ENCODE results near the gene ARID3A.
"Not testable (repeated sequence)": the region's sequence is repeated elsewhere in the genome, so short reads cannot be mapped to it uniquely, and the experiment has no call there.

Gene ARID3A, protein sequence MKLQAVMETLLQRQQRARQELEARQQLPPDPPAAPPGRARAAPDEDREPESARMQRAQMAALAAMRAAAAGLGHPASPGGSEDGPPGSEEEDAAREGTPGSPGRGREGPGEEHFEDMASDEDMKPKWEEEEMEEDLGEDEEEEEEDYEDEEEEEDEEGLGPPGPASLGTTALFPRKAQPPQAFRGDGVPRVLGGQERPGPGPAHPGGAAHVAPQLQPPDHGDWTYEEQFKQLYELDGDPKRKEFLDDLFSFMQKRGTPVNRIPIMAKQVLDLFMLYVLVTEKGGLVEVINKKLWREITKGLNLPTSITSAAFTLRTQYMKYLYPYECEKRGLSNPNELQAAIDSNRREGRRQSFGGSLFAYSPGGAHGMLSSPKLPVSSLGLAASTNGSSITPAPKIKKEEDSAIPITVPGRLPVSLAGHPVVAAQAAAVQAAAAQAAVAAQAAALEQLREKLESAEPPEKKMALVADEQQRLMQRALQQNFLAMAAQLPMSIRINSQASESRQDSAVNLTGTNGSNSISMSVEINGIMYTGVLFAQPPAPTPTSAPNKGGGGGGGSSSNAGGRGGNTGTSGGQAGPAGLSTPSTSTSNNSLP
- total RNA-seq, result 15.2 reads per million, percentile 41 among the genes with 10 or more reads in this experiment

DNA sequence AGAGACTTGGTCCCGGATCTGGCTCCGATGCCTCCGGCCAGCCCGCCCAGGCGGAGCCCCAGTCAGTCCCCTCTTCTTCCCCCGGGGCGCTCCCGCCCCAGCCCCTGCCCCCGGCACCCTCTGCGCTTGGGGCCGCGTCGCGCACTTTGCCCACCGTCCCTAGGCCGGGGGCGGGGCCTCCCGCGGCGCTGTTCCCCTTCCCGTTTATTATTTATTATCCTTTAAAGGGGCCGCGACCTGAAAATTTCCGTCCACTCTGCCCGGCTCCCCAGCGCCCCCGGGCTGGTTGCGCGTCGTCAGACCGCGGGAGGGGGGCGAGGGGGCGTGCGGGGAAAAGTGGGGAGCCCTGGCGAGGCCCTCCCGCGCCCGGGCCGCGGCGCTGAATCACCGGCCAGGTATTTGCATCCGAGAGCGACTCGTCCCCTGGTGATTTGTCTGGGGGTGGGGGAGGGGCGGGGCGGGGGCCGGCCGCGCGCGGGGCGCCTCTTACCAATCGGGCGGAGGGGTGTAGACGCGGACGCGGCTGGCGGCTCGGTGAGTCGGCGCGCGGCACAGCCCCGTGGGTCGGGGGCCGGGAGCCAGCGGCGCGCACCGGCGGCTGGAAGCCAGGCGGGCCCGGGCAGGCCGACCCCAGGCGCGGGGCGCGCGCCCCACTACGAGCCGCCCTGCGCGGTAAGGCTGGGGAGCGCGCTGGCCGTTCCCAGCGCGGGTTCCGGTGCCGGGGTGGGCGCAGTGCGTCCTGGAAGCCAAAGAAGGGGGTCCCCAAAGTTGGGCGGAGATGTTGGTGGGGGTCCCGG lies at the start of gene ARID3A:
Gene ARID3A, plus strand, starts transcription at position 510 of the 797 bp plus-strand sequence. CDS start 3,494 bp downstream, outside the sequence.
- DNase-seq, result peak; percentile 62

DNA sequence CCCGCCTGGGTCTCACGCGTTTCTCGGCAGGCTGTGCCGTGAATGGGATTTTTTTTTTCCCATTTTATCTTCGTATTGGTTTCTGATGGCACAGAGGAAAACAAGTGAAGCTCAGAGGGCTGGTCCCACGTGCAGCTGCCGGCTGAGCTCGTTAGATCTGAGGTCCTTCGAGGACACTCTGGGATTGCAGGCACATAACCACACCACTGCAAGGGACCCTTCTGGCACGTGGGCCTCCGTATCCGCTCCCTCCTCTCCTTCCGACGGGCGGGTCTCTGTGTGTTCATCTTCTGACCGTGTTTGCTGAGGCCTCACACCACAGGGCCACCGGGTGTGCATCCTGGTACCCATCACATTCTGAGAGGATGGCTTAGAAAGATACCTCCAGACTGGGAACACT lies 49.7 kb upstream of the ARID3A start:
- no peak for DNase-seq

DNA sequence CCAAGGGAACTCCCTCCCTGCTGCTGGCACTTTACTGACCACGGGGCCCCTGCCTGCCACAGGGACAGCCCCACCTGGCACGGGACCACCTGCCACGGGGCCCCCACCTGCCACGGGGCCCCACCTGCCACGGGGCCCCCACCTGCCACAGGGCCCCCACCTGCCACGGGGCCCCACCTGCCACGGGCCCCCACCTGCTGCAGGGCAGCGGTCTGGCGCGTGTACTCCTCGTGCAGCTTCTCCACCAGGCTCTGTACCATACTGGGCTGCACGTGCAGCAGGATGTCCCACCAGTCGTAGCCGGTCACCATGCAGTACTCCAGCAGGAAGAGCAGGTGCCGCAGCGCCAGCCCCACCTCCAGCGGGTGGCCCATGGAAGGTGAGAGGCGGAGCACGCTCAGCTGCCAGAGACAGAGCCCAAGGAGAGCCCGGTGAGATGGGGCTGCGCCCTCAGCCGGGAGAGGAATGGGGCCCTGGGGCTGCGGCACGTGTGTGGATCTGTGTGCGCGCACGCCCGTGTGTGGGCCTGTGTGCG lies 49.0 kb upstream of the ARID3A start:
- no peak for DNase-seq

DNA sequence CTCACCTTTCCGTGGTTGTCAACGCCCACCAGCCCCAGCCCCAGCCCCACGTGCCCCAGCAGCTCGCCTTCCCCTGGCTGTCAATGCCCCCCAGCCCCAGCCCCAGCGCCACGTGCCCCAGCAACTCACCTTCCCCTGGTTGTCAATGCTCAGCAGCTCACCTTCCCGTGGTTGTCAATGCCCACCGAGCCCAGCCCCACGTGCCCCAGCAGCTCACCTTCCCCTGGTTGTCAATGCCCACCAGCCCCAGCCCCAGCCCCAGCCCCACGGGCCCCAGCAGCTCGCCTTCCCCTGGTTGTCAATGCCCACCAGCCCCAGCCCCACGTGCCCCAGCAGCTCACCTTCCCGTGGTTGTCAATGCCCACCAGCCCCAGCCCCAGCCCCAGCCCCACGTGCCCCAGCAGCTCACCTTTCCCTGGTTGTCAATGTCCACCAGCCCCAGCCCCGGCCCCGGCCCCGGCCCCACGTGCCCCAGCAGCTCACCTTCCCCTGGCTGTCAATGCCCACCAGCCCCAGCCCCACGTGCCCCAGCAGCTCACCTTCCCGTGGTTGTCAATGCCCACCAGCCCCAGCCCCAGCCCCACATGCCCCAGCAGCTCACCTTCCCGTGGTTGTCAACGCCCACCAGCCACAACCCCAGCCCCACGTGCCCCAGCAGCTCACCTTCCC lies 47.7 kb upstream of the ARID3A start:
- DNase-seq, result not testable (repeated sequence)

DNA sequence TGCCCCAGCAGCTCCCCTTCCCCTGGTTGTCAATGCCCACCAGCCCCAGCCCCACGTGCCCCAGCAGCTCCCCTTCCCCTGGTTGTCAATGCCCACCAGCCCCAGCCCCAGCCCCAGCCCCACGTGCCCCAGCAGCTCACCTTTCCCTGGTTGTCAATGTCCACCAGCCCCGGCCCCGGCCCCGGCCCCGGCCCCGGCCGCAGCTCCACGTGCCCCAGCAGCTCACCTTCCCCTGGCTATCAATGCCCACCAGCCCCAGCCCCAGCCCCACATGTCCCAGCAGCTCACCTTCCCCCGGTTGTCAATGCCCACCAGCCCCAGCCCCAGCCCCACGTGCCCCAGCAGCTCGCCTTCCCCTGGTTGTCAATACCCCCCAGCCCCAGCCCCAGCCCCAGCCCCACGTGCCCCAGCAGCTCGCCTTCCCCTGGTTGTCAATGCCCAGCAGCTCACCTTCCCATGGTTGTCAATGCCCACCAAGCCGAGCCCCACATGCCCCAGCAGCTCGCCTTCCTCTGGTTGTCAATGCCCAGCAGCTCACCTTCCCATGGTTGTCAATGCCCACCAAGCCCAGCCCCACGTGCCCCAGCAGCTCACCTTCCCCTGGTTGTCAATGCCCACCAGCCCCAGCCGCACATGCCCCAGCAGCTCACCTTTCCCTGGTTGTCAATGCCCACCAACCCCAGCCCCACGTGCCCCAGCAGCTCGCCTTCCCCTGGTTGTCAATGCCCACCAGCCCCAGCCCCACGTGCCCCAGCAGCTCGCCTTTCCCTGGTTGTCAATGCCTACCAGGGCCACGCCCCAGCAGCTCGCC lies 46.9 kb upstream of the ARID3A start:
- DNase-seq, result not testable (repeated sequence)

DNA sequence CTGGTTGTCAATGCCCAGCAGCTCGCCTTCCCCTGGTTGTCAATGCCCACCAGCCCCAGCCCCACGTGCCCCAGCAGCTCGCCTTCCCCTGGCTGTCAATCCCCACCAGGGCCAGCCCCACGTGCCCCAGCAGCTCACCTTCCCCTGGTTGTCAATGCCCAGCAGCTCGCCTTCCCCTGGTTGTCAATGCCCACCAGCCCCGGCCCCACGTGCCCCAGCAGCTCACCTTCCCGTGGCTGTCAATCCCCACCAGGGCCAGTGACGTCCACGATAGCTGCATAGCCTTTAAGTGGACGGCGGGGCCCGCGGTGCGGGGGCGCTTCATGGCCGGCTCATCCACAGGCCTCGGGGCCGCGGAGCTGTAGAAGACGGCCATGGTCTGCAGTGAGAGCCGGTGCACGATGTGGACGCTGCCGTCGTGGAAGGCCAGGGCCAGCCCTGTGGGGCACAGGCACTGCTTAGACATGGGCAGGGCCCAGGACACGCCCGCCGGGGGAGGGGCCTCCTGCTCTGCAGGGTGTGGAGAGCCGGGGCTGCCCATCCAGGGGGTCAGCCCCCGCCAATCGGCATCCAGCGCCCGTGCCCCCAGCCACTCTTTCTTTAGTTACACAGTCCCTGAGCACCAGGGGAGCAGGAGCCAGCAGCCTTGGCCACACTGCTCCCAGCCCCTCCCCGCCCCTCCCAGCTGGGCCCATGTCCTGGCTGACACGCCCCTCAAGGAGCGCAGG lies 46.0 kb upstream of the ARID3A start:
- DNase-seq, result no peak

DNA sequence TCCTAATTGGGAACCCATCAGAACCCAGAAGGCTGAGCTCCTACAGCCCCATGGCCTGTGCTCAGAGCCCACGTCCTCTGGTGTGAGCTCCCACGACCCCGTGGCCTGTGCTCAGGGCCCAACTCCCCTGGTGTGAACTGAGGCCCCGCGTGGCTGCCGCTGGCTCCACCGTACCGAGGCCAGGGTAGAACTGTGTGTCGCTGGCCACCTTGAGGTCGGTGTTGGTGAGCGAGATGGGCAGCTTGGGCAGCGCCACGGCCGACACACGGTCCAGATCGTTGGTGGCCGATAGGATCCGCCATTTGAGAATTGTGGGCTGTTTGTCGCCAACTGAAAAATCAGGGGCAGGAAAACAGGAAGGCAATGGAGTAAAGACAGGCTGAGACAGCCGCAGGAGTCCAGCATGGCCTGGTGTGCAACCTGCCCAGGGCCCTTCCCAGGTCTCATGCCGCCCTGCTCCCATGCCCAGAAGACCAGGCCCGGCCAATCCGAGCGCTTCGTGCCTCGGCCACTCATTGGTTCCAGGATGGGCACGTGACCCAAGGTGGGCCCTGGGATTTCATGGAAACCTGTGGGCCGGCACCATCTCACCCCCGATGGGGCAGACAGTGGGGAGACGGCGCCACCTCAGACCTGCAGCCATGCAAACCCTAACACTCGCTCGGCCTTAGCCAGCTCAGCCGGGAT lies 44.3 kb upstream of the ARID3A start:
- DNase-seq, result no peak

DNA sequence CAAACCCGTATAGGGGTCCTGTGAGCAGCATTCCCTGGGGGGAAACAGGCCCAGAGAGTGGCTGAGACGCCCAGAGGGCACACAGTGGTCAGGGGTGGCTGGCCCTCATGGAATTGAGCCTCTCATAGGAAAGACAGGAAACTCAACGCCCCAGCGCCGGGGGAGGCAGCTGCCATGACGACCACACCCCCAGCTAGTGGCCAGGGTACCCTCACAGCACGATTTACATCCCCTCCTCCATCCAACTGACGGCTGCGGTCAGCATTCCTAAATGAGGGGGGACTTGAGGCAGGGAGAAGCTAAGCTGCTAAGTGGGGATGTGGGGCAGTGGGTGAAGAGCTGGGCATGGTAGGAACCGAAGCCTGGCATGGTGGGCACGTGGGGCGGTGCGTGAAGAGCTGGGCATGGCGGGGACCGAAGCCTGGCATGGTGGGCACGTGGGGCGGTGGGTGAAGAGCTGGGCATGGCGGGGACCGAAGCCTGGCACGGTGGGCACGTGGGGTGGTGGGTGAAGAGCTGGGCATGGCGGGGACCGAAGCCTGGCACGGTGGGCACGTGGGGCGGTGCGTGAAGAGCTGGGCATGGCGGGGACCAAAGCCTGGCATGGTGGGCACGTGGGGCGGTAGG lies 42.9 kb upstream of the ARID3A start:
- no peak for DNase-seq

DNA sequence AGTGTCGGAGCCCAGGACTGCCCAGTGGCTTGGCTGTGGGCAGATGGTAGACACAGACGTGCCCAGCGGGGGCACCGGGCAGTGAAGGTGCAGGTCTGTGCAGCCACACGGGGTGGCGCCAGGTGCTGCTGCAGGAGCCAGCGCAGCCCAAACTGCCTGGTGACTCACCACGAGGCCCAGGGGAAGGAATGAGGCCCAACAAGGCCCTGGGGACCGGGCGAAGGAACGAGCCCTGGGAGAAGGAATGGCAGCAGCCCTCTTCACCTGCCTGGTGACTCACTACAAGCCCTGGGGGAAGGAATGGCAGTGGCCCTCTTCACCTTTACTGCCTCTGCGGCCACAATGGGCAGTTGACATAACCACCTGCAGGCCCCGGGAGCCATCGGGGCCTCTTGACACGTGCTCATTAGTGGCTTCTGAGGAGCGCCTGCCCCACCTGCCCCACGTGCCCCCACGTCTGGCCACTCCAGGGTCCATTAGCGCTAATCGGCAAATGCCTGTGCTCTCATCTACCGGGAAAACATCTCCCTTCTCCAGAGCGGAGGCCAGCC lies 42.1 kb upstream of the ARID3A start:
- no peak for DNase-seq

DNA sequence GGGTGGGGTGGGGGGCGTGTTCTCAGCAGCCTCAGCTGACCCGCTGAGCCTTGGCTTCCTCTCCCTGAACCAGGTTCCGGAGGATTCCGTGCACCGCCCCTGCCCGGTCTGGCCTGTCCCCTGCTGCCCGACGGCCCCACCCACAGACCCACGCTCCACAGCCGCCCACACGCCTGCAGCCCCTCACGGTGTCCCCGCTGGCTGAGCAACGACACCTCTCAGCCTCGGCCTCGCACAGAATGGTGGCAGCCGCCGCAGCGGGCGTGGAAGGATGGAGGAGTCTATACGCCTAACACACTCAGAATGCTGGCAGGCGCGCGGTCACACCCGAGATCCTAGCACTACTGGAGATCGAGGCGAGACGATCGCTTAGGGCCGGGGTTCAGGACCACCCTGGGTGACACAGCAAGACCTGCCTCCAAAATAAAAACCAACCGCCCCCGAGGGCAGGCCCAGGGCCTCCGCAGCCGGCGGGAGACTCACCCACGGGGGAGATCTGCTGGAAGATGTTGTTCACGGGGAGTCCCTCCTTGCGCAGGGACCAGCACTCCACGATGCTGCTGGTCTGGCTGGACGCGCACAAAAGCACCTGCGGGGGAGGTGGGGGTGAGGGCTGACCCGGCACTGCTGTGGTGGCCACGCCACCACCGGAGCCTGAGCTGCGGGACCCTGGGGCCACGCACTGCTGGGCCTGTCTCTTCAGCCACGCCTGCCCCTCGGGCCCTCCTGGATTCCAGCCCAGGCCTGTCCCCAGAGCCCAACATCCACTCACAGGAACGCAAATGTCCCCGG lies 41.2 kb upstream of the ARID3A start:
- no peak for DNase-seq

DNA sequence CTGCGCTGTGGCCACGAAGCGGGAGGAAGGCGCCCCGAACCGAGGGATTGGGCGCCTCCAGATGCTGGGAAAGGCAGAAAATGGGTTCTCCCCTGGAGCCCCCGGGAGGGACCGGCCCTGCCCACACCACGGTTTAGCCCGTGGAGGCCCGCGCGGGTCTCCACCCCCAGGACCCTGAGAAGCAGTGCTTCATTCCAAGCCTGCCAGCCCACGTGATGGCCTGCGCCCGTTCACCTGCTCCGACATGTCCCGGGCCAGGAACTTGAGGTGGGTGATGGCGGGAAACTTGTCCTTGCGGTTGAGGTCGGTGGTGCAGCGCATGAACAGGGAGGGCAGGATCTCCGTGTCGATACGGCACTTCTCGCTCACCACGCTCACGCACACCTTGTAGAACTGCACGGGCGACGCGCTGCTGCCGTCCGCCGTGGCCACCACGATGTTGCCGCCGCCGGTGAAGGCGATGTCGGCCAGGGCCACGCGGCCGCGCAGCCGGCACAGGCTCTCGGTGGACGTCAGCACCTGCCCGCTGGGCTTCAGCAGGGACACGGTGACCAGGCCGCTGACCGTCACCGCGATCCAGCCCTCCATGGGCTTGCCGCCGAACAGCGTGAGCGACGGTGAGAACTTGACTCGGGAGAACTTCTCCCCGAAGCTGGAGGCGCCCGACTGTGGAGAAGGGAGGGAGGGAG lies 40.2 kb upstream of the ARID3A start:
- no peak for DNase-seq

DNA sequence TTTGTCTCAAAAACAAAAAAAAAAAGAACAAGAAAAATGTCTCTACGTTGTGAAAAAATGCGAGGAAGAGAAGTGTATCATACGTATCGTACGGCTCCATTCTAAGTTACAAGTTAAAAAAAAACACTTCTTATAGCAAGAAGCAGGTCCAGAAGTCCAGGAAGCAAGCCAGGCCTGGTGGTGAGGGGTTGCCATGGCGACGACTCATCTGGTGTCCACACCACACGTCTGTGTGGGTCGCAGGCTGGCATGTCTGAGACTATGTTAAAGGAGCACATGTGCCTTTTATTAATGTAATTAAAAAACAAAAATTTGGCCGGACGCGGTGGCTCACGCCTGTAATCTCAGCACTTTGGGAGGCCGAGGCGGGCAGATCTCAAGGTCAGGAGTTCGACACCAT lies 38.8 kb upstream of the ARID3A start:
- DNase-seq, result no peak

DNA sequence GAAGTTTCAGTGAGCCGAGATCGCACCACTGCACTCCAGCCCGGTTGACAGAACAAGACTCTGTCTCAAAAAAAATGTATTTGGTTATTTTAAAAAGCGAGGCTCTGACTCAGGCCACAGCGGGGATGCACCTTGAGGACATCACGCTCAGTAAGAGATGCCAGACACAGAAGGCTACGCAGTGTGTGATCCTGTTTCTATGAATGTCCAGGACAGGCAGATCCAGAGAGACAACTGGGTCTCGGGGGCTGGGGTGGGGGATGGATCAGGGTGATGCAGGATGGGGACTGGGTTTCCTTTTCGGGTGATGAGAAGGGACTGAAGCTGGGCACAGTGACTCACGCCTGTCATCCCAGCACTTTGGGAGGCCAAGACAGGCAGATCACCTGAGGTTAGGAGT lies 38.2 kb upstream of the ARID3A start:
- no peak for DNase-seq

DNA sequence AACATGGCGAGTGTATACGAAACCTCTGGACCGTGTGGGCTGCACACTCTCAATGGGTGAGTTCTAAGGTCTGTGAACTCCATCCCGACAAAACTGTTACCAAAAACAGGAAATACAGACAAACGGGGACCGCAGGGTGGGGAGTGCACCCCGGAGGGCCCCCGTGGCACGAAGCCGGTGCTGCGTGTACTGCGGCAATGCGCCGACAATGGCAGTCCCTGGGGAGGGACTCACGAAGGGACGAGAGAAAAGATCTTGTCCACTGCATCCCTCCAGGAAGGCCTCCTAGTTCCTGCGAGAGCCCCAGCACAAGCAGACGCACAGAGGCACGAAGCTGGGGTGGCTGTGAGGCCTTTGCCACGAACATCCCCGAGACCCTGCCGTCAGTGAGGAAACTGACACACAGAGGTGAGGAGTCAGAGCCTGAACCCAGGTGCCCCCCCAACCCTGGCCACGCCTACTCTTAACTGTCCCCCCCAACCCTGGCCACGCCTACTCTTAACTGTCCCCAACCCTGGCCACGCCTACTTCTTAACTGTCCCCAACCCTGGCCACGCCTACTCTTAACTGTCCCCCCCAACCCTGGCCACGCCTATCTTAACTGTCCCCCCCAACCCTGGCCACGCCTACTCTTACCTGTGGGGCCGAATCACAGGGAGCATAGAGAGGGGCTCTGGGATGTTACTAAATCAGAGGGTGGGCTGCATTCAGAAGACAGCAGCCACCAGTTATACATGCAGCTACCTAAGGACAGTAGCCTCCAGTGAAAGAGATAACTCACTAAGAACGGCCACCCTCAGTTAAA lies 37.1 kb upstream of the ARID3A start:
- peak; percentile 39 for DNase-seq

DNA sequence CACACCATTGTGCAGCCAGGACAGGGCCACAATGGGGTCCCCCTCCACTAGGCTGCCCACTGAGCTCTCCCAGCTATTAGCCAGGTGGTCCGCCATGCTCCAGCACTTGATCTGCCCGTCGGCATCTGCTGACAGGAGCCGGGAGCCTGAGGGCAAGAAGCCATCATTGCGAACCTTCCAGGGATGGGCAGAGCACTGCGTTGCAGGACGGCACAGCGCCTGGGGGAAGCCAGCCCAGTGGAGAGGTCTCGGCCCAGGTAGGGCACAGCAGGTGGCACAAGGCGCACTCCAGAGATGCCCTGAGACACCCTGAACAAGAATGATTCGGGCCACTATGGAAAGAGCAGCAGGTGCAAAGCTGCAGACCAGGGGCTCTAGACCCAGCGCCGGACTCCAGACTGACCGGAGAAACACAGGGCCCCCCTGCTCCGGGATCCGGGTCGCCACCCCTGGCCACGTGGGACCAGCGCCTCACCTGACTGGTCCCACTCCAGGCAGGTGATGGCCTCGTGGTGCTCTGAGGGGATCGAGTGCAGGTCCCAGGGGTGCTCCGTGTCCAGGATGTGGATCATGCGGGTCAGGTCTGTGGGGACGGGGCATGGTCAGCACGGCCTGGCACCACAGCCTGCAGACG lies 36.1 kb upstream of the ARID3A start:
- no peak for DNase-seq

DNA sequence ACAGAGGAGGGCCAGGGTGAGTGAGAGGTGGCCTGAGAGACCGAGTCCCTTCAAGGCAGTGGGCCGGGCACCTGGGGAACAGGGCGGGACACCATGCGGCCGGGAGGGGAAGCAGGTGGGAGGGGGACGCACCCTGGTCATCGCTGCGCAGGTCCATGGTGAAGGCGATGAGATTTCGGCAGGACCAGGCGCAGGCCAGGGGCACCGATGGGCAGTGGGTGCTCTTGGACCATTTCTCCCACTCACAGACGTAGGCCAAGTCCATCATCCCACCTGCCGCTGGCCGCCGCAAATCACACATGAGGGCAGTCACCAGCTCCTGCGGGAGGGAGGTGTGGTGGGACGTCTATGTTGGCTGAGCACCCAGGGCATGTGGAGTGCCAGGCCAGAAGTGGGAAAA lies 35.0 kb upstream of the ARID3A start:
- no peak for DNase-seq

Data from effector CD4-positive, alpha-beta T cell (primary cell).